K562 (cell line): Measurements from ENCODE around the gene HS6ST1. TPM values are rescaled to one million over a fixed set of nuclear protein-coding genes. Genes with fewer than 3 reads are reported as not detected.

Experiments
- ATAC-seq: fragments of 200-7000 bp; cut with Tn5 transposase; 3 replicates; pipeline ENCODE4 v1.9.1; 2020; ENCODE audit warnings: moderate library complexity
- BruUV-seq: library from RNA; stranded (reverse); fragments of 400-500 nt; replicated peaks from 2 replicates; lab custom pipeline; 2021; lab: Mats Ljungman, UMichigan
- CTCF ChIA-PET: fragments of 300-600 bp; formaldehyde crosslinking; extraction: SDS; loops from one replicate; lab custom pipeline; 2021; ENCODE audit warnings: low intra/inter-chr PET ratio; lab: Yijun Ruan, JAX
- POLR2A ChIA-PET: fragments of 300-600, 350-650 bp; sonication (Branson Sonifier 250); formaldehyde crosslinking; extraction: SDS; loops from one replicate; lab custom pipeline; 2021; ENCODE audit warnings: antibody characterized with exemption, inconsistent platforms; lab: Yijun Ruan, JAX
- DNase-seq, 4 experiments: peaks; one replicate each; pipeline versions ENCODE4 v3.0.0 to v3.0.0-alpha.2; 2011 to 2018; ENCODE audit warnings: low spot score in 3 of 4, mixed read lengths in 3 of 4; ENCODE audit errors: extremely low read depth in 1 of 4
- FAIRE-seq: peaks from 2 replicates; lab custom pipeline; 2011; peaks lifted over from hg19 to GRCh38; lab: Jason Lieb, UNC
- H2AFZ ChIP-seq: 2 replicates; pipeline ENCODE4 v1.6.0; 2011; ENCODE audit warnings: low read depth, low read length, control low read depth, inconsistent platforms
- H3K27ac ChIP-seq: fragments of 200-600 bp; 3 replicates; pipeline ENCODE4 v1.8.0; 2011; ENCODE audit warnings: low read depth, mild to moderate bottlenecking, control low read depth, inconsistent platforms, low read length, moderate library complexity, mixed read lengths; ENCODE audit errors: extremely low read depth
- H3K27me3 ChIP-seq, 2 experiments: fragments of 300-600 bp in 1 of 2; 2 replicates in 1 of 2; 3 replicates in 1 of 2; pipeline versions ENCODE4 v1.6.0 to v1.8.0; 2011; ENCODE audit warnings: inconsistent platforms in 2 of 2, low read length in 2 of 2, mild to moderate bottlenecking in 1 of 2, mixed read lengths in 1 of 2, moderate library complexity in 1 of 2; ENCODE audit not compliant: control insufficient read depth in 2 of 2, insufficient read depth in 2 of 2
- H3K36me3 ChIP-seq: fragments of 300-600 bp; 3 replicates; pipeline ENCODE4 v1.8.0; 2011; ENCODE audit warnings: mild to moderate bottlenecking, low read length, inconsistent platforms; ENCODE audit not compliant: control insufficient read depth, insufficient read depth
- H3K4me1 ChIP-seq, 2 experiments: fragments of 200-600 bp in 1 of 2; replicated peaks in 1 of 2; 2 replicates in 1 of 2; 3 replicates in 1 of 2; pipeline versions ENCODE4 v1.5.1 to v1.8.0; 2011; ENCODE audit warnings: inconsistent platforms in 2 of 2, low read length in 2 of 2, mild to moderate bottlenecking in 1 of 2, mixed read lengths in 1 of 2, moderate library complexity in 1 of 2; ENCODE audit not compliant: control insufficient read depth in 2 of 2, insufficient read depth in 2 of 2
- H3K4me2 ChIP-seq: 2 replicates; pipeline ENCODE4 v1.6.1; 2011; ENCODE audit warnings: low read length, control low read depth, inconsistent platforms, mixed read lengths; ENCODE audit not compliant: insufficient read depth
- H3K4me3 ChIP-seq: fragments of 200-600 bp; sonication (generic), shearing (Covaris generic); 2 replicates; pipeline ENCODE4 v1.5.1; 2016; ENCODE audit warnings: control low read depth, inconsistent platforms
- H3K79me2 ChIP-seq: fragments of 200-600 bp; 3 replicates; pipeline ENCODE4 v1.8.0; 2011; ENCODE audit warnings: low read length, inconsistent platforms; ENCODE audit not compliant: control insufficient read depth, insufficient read depth
- H3K9ac ChIP-seq, 2 experiments: 2 replicates each; pipeline versions ENCODE4 v1.6.0 to v1.6.1; 2011; ENCODE audit warnings: low read depth in 2 of 2, low read length in 2 of 2, control low read depth in 1 of 2, inconsistent platforms in 1 of 2, mild to moderate bottlenecking in 1 of 2, mixed read lengths in 1 of 2; ENCODE audit not compliant: insufficient read depth in 1 of 2
- H3K9me1 ChIP-seq: one replicate; pipeline ENCODE4 v1.6.0; 2011; ENCODE audit warnings: inconsistent platforms, mild to moderate bottlenecking, low read length, moderate library complexity; ENCODE audit not compliant: control insufficient read depth, insufficient read depth
- H3K9me3 ChIP-seq: replicated peaks from 2 replicates; pipeline ENCODE4 v1.5.1; 2011; ENCODE audit warnings: low read depth, low read length, inconsistent platforms; ENCODE audit not compliant: control insufficient read depth, insufficient read depth
- H4K20me1 ChIP-seq: replicated peaks from 2 replicates; pipeline ENCODE4 v1.6.1; 2011; ENCODE audit warnings: low read length, inconsistent platforms, mixed read lengths; ENCODE audit not compliant: control insufficient read depth, insufficient read depth
- ARNT ChIP-seq, 2 experiments: fragments of 450-650 bp; IDR thresholded peaks; 2 replicates each; pipeline ENCODE4 v1.6.1; 2016; ENCODE audit warnings: mild to moderate bottlenecking in 1 of 2
- ATF6 ChIP-seq: sonication (generic); formaldehyde crosslinking; IDR thresholded peaks from 2 replicates; pipeline ENCODE4 v1.4.0; 2020; ENCODE audit warnings: mild to moderate bottlenecking, missing genetic modification reagents
- BRCA1 ChIP-seq, 2 experiments: fragments of 450-650 bp in 1 of 2; sonication (generic) in 1 of 2; formaldehyde crosslinking in 1 of 2; IDR thresholded peaks; 2 replicates each; pipeline versions ENCODE4 v1.5.0 to v1.6.1; 2017 to 2020; ENCODE audit warnings: mild to moderate bottlenecking in 1 of 2, missing genetic modification reagents in 1 of 2
- BRD4 ChIP-seq: fragments of 200-600 bp; sonication (generic); IDR thresholded peaks from 2 replicates; pipeline ENCODE4 v1.6.1; 2017; ENCODE audit warnings: inconsistent platforms
- MED1 ChIP-seq: sonication (generic); formaldehyde crosslinking; IDR thresholded peaks from 2 replicates; pipeline ENCODE4 v1.8.1; 2023; ENCODE audit warnings: missing genetic modification reagents, borderline replicate concordance
- NFIC ChIP-seq: fragments of 450-650 bp; IDR thresholded peaks from 2 replicates; pipeline ENCODE4 v1.6.1; 2017; ENCODE audit warnings: mild to moderate bottlenecking, inconsistent platforms
- NFYB ChIP-seq: IDR thresholded peaks from 2 replicates; pipeline ENCODE4 v1.6.1; 2011; ENCODE audit warnings: mild to moderate bottlenecking, moderate library complexity; ENCODE audit not compliant: insufficient read length; ENCODE audit errors: extremely low read depth
- TFAP4 ChIP-seq: sonication (generic); formaldehyde crosslinking; IDR thresholded peaks from 2 replicates; pipeline ENCODE4 v1.8.0; 2022; ENCODE audit warnings: missing genetic modification reagents, mild to moderate bottlenecking, moderate library complexity, borderline replicate concordance
- VEZF1 ChIP-seq: fragments of 200-800 bp; sonication (Bioruptor generic); IDR thresholded peaks from 2 replicates; pipeline ENCODE4 v1.6.1; 2017; ENCODE audit warnings: missing genetic modification characterization, missing compliant biosample characterization
- ZBED1 ChIP-seq: IDR thresholded peaks from 2 replicates; pipeline ENCODE4 v1.6.1; 2014
- ZNF77 ChIP-seq: fragments of 250-450 bp; sonication (Bioruptor Pico); IDR thresholded peaks from 2 replicates; pipeline ENCODE4 v1.5.0; 2020
- WGBS: fragments of 100-300 bp; shearing (Covaris generic); methylation state at CpG from one replicate; pipeline ENCODE4 v1.1.6; 2016; ENCODE audit warnings: low coverage, mixed read lengths; ENCODE audit not compliant: insufficient coverage; ENCODE audit errors: missing lambda C conversion rate; 5-methylcytosine and 5-hydroxymethylcytosine counted together
- in situ Hi-C: fragments of 300-500 bp; cut with MboI; formaldehyde crosslinking; loops from 4 replicates; pipeline ENCODE4 v1.15.0; 2018; ENCODE audit warnings: inconsistent platforms, mixed read lengths
- intact Hi-C: fragments of 100-400 bp; cut with micrococcal nuclease; formaldehyde crosslinking; loops from 2 replicates; pipeline ENCODE4 v1.14.2; 2022
- polyA plus RNA-seq, 8 experiments: library from polyadenylated mRNA; depleted of rRNA in 4 of 8; stranded (reverse) in 5 of 8; unstranded in 3 of 8; fragments of >200 nt; fragmentation: Nextera tagmentation in 2 of 8; fragmentation: Illumina TruSeq in 1 of 8; extraction: Ambion mirVana in 2 of 8; extraction: Trizol in 1 of 8; gene quantifications; 2 replicates each; pipeline versions ENCODE4 v1.2.1 to v1.2.3, GENCODE V29; 2011 to 2014; ENCODE audit warnings: inconsistent platforms in 1 of 8, missing spikeins in 1 of 8
- total RNA-seq, 7 experiments: library from RNA; depleted of rRNA in 6 of 7; stranded (reverse); fragments of >200 nt in 6 of 7; fragmentation: Illumina TruSeq in 2 of 7; extraction: Trizol in 2 of 7; gene quantifications; 2 replicates each; pipeline versions ENCODE4 v1.2.1 to v1.2.3, GENCODE V29; 2011 to 2021; ENCODE audit warnings: low replicate concordance in 1 of 7

Gene HS6ST1
- total and polyA plus RNA-seq, 9 of the 15 experiments (the other 6 are each of a cell fraction or from before 2014, with no cell fraction given): 0.06 to 7.4 (median 3.8) TPM

GRCh38 chr2:128367601-128368359, 49.1 kb upstream of the HS6ST1 start:
- intact Hi-C loops: no loop called here
- TF ChIP-seq TFAP4 (CRISPR knock-in tag) (no peak), BRD4 (no peak), ARNT (IDR thresholded peaks at IDR 0.05) (no peak), NFIC (no peak), ZNF77 (CRISPR knock-in tag) (no peak), ATF6 (no peak), BRCA1 (IDR thresholded peaks at IDR 0.05) (no peak), BRCA1 (CRISPR knock-in tag; IDR thresholded peaks at IDR 0.05) (no peak), MED1 (CRISPR knock-in tag) (no peak), VEZF1 (CRISPR knock-in tag) (no peak), NFYB (no peak), ZBED1 (no peak)
- TF ChIP-seq, all 486 proteins: peak for 0
- no peaks in the 10 kb centered on the region for H3K9me1 ChIP-seq
- POLR2A ChIA-PET: no interaction called here
- no TSS peak for BruUV-seq
- H3K27me3 ChIP-seq: peaks cover 8 to 80% of the 10 kb centered on the region in 2 experiments
- DNase-seq: no peak
- H3K9me3 ChIP-seq: no peaks in the 10 kb centered on the region
- no peak overlapping the region for H3K27ac ChIP-seq
- H3K4me2 ChIP-seq: no peak overlapping the region
- no peak for FAIRE-seq
- no peak for ATAC-seq
- H3K36me3 ChIP-seq: no peaks in the 10 kb centered on the region
- no peak overlapping the region for H3K4me3 ChIP-seq
- CTCF ChIA-PET: no interaction called here
- in situ Hi-C loops: no loop called here
- peaks cover 0 to 3% of the 10 kb centered on the region in 2 experiments; a peak in 2 of 5 replicates for H3K4me1 ChIP-seq
- 0 out of 2 replicates have a peak, but pooled peaks cover 3% of the 10 kb centered on the region for H4K20me1 ChIP-seq
- WGBS: 2% methylated on average over 21 of the region's 23 CpGs
- no peak overlapping the region for H3K9ac ChIP-seq
- H2AFZ ChIP-seq: no peak overlapping the region
- H3K79me2 ChIP-seq: no peaks in the 10 kb centered on the region
